ENCODE results near the gene CROCC.
"Not testable (repeated sequence)": the region's sequence is repeated elsewhere in the genome, so short reads cannot be mapped to it uniquely, and the experiment has no call there.

DNA sequence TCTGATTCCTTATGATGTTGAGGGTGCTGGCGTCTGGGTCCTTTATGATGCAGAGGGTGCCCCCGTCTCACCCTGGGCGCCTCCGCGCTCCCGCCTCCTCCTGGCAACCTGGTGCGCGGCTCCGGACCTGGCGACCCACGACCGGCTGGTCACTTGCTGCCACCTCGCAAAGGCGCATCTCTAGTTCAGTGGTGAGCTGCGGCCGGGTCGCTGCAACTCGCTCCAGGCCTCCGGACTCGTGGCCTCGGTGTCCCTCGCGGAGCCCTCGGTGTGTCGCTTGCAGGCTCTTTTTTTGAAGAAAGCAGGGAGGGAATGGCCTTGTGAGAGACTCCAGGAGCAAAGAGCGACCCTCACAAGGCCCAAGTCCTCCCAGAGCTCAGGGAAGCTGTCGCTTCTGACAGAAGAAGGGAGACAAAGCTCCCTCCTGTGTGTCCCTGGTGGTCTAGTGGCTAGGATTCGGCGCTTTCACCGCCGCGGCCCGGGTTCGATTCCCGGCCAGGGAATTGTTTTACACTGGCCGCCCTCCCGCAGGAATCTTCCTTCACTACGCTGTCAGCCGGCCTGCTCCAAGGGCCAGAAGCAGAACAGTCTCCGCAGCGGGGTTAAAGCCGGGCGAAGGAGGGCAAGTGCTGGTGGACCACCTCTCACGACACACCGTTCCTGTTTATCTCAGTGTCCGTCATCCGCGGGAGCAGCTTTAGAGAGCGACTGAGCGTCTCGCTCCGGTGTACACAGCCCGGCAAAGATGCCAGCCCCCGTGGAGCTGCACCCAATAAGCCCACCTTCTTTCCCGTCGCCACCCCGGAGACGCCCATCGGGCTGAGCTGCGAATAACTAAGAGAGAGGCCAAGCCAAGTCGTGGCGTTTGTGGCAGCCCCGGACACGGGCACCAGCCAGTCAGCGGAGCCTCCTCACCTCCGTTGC lies 49.3 kb upstream of the CROCC start:
- TF ChIP-seq, protein P1, sequence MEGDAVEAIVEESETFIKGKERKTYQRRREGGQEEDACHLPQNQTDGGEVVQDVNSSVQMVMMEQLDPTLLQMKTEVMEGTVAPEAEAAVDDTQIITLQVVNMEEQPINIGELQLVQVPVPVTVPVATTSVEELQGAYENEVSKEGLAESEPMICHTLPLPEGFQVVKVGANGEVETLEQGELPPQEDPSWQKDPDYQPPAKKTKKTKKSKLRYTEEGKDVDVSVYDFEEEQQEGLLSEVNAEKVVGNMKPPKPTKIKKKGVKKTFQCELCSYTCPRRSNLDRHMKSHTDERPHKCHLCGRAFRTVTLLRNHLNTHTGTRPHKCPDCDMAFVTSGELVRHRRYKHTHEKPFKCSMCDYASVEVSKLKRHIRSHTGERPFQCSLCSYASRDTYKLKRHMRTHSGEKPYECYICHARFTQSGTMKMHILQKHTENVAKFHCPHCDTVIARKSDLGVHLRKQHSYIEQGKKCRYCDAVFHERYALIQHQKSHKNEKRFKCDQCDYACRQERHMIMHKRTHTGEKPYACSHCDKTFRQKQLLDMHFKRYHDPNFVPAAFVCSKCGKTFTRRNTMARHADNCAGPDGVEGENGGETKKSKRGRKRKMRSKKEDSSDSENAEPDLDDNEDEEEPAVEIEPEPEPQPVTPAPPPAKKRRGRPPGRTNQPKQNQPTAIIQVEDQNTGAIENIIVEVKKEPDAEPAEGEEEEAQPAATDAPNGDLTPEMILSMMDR (IDR thresholded peaks at IDR 0.05) = not testable (repeated sequence)
- TF ChIP-seq POLR2A (IDR thresholded peaks at IDR 0.05) = not testable (repeated sequence)
